Adipocyte (in vitro differentiated cells): Measurements from ENCODE around the gene RBP5.
A peak's percentile ranks its signal among the peaks of the same experiment; 100 is the strongest.

ENCODE experiments used
- DNase-seq: peaks from one replicate; pipeline ENCODE4 v3.0.0-alpha.2; 2015; ENCODE audit warnings: low read depth
- H3K27me3 ChIP-seq: replicated peaks from 2 replicates; pipeline ENCODE4 v1.7.0; 2013; ENCODE audit warnings: mild to moderate bottlenecking, low read length, moderate library complexity; ENCODE audit not compliant: control insufficient read depth, insufficient read depth
- H3K36me3 ChIP-seq: 2 replicates; pipeline ENCODE4 v1.7.0; 2013; ENCODE audit warnings: low read length, mild to moderate bottlenecking, moderate library complexity; ENCODE audit not compliant: control insufficient read depth, insufficient read depth, severe bottlenecking
- H3K4me1 ChIP-seq: 2 replicates; pipeline ENCODE4 v1.7.0; 2013; ENCODE audit warnings: mild to moderate bottlenecking, low read length, moderate library complexity; ENCODE audit not compliant: control insufficient read depth, insufficient read depth
- H3K4me3 ChIP-seq: 2 replicates; pipeline ENCODE4 v1.7.0; 2013; ENCODE audit warnings: mild to moderate bottlenecking, low read length, moderate library complexity
- H3K9ac ChIP-seq: 2 replicates; pipeline ENCODE4 v1.7.0; 2013; ENCODE audit warnings: mild to moderate bottlenecking, low read length, moderate library complexity
- H3K9me3 ChIP-seq: 2 replicates; pipeline ENCODE4 v1.7.0; 2013; ENCODE audit warnings: mild to moderate bottlenecking, low read length, moderate library complexity; ENCODE audit not compliant: control insufficient read depth

Gene RBP5

DNA sequence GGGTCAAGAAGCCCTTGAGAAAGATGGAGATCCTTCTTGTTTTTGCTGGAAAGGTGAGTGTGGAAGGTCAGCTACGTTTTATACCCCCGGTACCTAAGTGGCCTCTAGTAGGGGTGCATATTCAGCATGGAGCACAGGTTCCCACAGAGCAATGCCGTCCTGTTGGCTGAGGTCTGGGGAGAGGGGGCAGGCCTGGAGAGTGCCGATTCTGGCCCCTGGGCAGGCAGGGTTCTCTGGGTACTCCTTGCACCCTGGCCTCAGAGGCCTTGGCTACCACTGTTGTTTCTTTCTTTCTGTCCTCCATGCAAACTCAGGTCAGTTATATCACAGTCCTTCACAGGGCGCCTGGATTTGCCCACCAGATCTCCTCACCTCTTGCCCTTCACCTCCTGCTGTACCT, 8.5 kb downstream of the RBP5 start:
- Histone ChIP-seq H3K9ac (no peak overlapping the region), H3K4me1 (peaks cover 10% of the 10 kb centered on the region), H3K9me3 (no peaks in the 10 kb centered on the region), H3K4me3 (no peak overlapping the region), H3K27me3 (no peaks in the 10 kb centered on the region), H3K36me3 (peaks cover 20% of the 10 kb centered on the region)
- no peak for DNase-seq

DNA sequence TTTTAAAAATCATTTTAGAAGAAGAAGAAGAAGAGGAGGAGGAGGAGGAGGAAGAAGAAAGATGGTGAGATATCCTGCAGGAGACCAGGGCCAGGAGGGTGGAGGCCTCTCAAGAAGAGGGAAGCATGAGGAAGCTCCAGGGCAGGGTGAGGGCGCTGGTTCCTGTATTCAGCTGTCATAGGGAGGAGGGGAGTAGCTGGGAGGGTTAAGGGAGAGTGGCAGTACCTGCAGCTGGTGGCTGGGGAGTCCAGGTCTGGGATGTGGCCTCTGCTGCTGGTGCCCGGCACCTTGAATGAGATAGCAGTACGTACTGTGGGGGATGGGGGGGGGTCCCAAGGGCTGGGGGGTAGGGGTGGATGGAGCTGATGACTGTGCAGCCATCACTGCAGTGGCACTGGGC, 9.8 kb downstream of the RBP5 start:
- no peak for DNase-seq

DNA sequence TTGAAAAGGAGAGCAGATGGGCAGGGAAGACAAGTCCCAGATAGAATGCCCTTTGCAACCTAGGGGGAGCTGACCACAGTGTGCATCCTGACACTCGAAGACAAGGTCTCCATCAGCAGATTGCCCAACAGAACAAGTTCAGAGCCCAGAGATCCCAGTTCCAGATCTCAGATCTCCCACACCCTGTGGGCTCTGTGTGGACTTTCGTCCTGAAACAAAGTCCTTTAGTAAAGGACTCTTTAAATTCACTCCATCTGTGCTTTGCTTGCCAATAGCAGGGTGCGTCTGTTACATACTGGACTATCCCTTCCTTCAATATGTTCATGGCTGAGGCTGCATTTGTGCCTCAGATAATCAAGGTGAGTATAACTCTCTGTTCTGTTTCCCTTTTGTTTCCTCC, 11.0 kb downstream of the RBP5 start:
- peaks cover 24% of the 10 kb centered on the region for H3K36me3 ChIP-seq
- no peaks in the 10 kb centered on the region for H3K9me3 ChIP-seq
- H3K4me3 ChIP-seq, result no peak overlapping the region
- H3K9ac ChIP-seq, result no peak overlapping the region
- no peaks in the 10 kb centered on the region for H3K27me3 ChIP-seq
- DNase-seq, result no peak
- peaks cover 12% of the 10 kb centered on the region for H3K4me1 ChIP-seq

More for the DNA sequence above, 9.8 kb downstream of the RBP5 start:
- Histone ChIP-seq H3K27me3 (no peaks in the 10 kb centered on the region), H3K36me3 (peaks cover 24% of the 10 kb centered on the region), H3K9me3 (no peaks in the 10 kb centered on the region), H3K9ac (no peak overlapping the region), H3K4me1 (peaks cover 10% of the 10 kb centered on the region), H3K4me3 (no peak overlapping the region)

DNA sequence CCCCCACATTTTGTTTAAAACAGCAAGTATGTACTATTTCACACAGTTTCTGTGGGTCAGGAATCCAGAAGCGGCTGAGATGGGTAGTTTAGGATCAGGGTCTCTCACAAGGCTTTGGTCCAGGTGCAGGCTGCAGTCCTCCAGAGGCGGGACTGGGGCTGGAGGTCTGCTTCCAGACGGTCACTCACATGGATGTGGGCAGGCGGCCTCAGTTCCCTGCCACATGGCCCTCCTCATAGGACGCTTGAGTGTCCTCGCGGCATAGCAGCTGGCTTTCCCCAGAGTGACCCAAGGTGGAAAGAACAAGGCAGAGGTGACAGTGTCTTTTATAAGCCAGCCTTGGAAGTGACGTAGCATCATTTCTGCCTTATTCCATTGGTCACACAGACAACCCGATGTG, 11.8 kb downstream of the RBP5 start:
- Histone ChIP-seq H3K9me3 (no peaks in the 10 kb centered on the region), H3K4me1 (peaks cover 16% of the 10 kb centered on the region), H3K4me3 (no peak overlapping the region), H3K9ac (no peak overlapping the region), H3K27me3 (no peaks in the 10 kb centered on the region), H3K36me3 (peaks cover 24% of the 10 kb centered on the region)
- DNase-seq, result no peak

DNA sequence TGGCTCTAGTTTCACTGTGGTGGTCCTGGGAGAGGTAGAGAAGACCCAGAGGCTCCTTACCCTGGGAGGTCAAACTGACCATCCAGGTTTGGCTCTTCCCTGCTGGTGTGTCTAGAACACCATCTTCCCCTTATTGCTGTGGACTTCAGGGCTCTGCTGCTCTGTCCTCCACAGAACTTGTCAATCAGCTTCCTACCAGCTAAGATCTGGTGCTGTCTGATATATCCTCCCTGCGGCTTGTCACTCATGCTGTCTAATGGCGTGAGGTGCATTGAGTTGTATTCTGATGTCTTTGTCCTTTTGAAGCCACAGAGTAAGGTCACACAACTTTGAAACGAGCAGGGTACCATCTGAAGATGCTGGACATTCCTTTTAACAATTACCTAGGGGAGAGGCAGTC, 12.5 kb downstream of the RBP5 start:
- DNase-seq, result no peak
- peaks cover 24% of the 10 kb centered on the region for H3K36me3 ChIP-seq
- no peak overlapping the region for H3K4me3 ChIP-seq
- no peaks in the 10 kb centered on the region for H3K27me3 ChIP-seq
- H3K9ac ChIP-seq, result no peak overlapping the region
- peaks cover 19% of the 10 kb centered on the region for H3K4me1 ChIP-seq
- no peaks in the 10 kb centered on the region for H3K9me3 ChIP-seq

DNA sequence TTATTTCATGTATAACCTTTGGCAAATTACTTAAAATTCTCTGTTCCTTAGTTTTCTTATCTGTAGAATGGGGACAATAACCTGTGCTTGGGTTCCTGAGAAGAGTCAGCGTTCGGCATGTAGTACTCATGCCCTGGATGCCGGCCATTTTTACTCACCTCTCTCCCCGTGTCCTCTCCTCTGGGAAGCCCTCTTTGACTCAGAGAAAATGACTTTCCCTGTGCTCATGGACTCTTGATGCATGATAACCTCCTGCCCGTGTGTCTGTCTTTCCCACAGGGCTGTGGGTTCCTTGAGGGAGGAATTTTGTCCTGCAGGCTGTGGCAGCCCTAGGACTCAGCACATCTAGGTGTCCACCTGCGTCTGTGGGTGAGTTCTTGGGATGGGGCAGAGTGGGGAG, 13.8 kb downstream of the RBP5 start:
- no peak overlapping the region for H3K9ac ChIP-seq
- H3K36me3 ChIP-seq, result peaks cover 24% of the 10 kb centered on the region
- DNase-seq, result no peak
- H3K9me3 ChIP-seq, result no peaks in the 10 kb centered on the region
- H3K4me3 ChIP-seq, result no peak overlapping the region
- peaks cover 19% of the 10 kb centered on the region for H3K4me1 ChIP-seq
- no peaks in the 10 kb centered on the region for H3K27me3 ChIP-seq

DNA sequence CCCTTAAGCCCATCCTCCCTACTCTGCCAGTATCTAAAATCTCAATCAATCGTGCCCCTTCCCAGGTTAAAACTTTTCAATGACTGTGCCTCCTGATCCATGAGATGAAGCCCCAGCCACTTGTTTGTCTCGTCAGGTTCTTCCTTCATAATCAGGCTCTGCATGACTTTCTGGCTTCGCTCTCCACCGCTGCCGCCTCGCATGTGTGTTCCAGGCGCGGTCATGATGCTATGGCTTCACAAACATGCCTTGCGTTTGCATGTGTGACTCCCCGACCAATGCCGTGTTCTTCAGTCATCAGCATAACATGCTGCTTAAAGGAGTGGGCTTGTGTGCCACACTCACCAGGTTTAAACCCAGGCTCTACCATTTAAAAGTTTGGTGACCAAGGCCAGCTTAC, 14.7 kb downstream of the RBP5 start:
- no peaks in the 10 kb centered on the region for H3K27me3 ChIP-seq
- peaks cover 25% of the 10 kb centered on the region for H3K4me1 ChIP-seq
- no peak for DNase-seq
- H3K36me3 ChIP-seq, result peaks cover 21% of the 10 kb centered on the region
- H3K9ac ChIP-seq, result peak overlapping the region; percentile 73
- H3K4me3 ChIP-seq, result no peak overlapping the region
- H3K9me3 ChIP-seq, result no peaks in the 10 kb centered on the region

DNA sequence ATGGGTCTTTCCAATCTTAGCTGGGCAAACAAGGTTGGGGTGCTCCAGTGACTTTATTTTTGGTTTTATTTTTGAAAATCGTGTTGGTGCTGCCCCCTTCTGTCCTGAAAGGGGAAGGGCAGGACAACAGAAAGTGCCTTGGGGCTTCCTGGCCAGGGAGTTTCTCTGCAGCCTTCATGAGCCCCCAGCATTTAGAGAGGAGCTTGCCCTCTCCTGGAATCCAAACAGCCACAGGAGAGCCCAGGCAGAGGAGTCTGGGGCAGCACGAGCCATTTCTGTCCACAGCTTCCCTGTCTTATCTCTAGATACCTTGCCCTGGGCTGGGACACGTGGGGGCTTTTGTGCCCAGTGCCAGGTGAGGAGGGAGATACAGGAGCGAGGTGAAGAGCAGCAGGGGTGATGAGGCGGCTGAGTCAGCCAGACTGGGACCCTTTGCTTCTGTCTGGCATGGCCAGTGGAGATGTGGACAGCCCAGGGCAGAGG, 15.3 kb downstream of the RBP5 start:
- no peak overlapping the region for H3K4me3 ChIP-seq
- DNase-seq, result peak; percentile 73
- no peaks in the 10 kb centered on the region for H3K27me3 ChIP-seq
- H3K4me1 ChIP-seq, result peaks cover 25% of the 10 kb centered on the region
- peak overlapping the region; percentile 73 for H3K9ac ChIP-seq
- H3K9me3 ChIP-seq, result no peaks in the 10 kb centered on the region
- peaks cover 19% of the 10 kb centered on the region for H3K36me3 ChIP-seq

DNA sequence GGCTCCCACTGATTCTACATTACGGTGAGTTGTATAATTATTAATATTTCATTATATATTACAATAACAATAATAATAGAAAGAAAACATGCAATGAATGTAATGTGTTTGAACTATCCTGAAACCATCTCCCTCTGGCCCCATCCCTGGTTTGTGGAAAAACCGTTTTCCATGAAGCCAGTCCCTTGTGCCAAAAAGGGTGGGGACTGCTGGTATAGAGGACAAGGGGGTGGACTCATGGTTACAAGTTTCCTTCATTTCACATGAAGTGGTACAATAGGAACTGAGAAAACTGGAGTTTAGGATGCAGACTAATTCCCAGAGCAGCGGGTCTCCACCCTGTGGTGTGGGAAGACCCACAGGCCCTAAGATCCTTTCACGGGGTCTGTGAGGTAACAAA, 16.6 kb downstream of the RBP5 start:
- Histone ChIP-seq H3K9ac (peak overlapping the region; percentile 73), H3K27me3 (no peaks in the 10 kb centered on the region), H3K4me1 (peaks cover 26% of the 10 kb centered on the region), H3K4me3 (peak overlapping the region; percentile 49), H3K36me3 (peaks cover 14% of the 10 kb centered on the region), H3K9me3 (no peaks in the 10 kb centered on the region)
- DNase-seq, result no peak

DNA sequence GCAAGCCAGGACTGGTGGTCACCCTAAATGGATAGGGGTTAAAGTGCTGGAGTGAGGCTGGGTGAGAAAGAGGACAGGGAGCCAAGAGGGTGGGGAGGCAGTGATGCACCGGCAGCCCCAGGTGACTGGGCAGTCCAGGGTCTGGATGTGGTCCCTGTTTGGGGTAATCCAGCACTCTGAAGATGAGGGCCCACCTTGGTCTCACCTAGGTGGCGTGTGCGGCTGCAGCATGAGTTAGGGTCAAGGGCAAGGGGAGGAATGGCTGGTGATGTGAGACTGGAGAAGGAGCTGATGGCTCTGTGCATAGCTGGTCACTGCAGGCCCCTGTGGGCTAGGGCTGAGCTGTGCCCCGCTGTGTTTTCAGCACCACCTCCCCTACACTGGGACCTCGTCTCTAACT, 18.0 kb downstream of the RBP5 start:
- Histone ChIP-seq H3K4me1 (peaks cover 31% of the 10 kb centered on the region), H3K9me3 (no peaks in the 10 kb centered on the region), H3K27me3 (no peaks in the 10 kb centered on the region), H3K4me3 (no peak overlapping the region), H3K9ac (peak overlapping the region; percentile 98), H3K36me3 (peaks cover 8% of the 10 kb centered on the region)
- DNase-seq, result no peak

DNA sequence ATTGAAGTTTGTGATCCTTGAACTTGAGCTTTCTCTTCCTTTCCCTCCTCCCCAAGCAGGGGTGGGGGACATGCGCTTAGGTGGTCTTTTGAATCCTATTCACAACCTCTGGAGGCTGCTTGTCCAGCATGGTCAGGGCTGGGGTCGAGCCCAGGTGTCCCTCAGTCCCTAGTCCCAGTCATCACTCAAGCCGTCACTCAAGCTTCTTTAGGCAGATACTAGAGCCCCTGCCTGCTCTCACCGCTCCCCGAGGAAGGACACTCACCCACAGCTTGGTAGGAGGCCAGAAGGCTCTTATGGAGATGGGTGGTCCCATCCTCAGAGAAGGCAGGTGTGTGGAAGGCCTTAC, 19.1 kb downstream of the RBP5 start:
- DNase-seq, result no peak
- H3K4me3 ChIP-seq, result peak overlapping the region; percentile 87
- H3K27me3 ChIP-seq, result no peaks in the 10 kb centered on the region

DNA sequence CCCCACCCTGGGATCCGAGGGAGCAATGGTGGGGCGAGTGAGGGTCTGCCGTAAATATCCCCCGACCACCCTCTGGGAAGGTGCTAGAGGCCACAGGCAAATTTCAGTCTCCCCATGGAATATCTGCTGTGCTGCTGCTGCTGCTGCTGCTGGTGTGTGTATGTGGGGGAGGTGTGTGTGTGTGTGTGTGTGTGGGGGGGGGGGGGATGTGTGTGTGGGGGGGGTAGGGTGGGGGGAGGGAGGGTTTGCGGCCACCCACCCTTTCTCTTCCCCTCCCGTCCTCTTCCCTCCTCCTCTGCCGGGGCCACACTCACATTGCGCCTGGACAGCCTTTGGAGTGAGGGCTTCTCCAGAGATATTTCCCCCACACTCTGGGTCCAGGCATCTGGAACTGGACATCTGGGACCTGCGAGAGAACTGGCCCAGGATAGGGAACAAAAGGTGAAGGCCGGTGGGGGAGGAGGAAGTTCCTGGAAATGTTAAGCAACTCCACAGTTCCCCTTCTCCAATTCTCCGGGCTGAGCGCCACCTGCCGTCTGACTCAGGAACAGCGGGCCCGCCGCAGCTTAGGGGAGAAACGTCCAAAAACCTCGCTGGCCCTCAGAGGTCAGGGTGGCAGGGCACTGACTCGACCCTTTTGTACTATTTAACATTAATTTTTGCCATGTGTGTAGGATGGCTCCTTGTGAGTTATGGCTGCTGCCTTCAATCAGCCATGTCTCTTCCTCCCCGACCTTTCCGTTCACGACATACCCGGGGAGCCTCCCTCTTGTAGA, 19.7 kb downstream of the RBP5 start, which contains the start of gene C1RL:
Gene C1RL (minus strand): TSS at position 419 of the 776 bp plus-strand sequence. CDS start 34 bp downstream, at position 385.
- Histone ChIP-seq H3K36me3 (peaks cover 8% of the 10 kb centered on the region), H3K9ac (peak within 1 kb of the TSS; percentile 98), H3K9me3 (no peaks in the 10 kb centered on the region), H3K4me3 (peak within 1 kb of the TSS; percentile 87), H3K27me3 (no peaks in the 10 kb centered on the region), H3K4me1 (peaks cover 31% of the 10 kb centered on the region)
- peak; percentile 94 for DNase-seq

More for the DNA sequence above, 19.1 kb downstream of the RBP5 start:
- Histone ChIP-seq H3K9me3 (no peaks in the 10 kb centered on the region), H3K4me1 (peaks cover 31% of the 10 kb centered on the region), H3K36me3 (peaks cover 4% of the 10 kb centered on the region), H3K9ac (peak overlapping the region; percentile 98)
